Activated gamma-delta T cell treated with anti-CD3 and anti-CD28 coated beads, Interleukin-2, amount 50 U/mL, for 16 hours (primary cell): ENCODE data around the gene GTF2IRD2.
"Not testable (repeated sequence)": the region's sequence is repeated elsewhere in the genome, so short reads cannot be mapped to it uniquely, and the experiment has no call there.

Source experiments
- DNase-seq: peaks from one replicate; pipeline ENCODE4 v3.0.0-alpha.2; 2020; ENCODE audit warnings: low read depth

The GTF2IRD2 gene

DNA sequence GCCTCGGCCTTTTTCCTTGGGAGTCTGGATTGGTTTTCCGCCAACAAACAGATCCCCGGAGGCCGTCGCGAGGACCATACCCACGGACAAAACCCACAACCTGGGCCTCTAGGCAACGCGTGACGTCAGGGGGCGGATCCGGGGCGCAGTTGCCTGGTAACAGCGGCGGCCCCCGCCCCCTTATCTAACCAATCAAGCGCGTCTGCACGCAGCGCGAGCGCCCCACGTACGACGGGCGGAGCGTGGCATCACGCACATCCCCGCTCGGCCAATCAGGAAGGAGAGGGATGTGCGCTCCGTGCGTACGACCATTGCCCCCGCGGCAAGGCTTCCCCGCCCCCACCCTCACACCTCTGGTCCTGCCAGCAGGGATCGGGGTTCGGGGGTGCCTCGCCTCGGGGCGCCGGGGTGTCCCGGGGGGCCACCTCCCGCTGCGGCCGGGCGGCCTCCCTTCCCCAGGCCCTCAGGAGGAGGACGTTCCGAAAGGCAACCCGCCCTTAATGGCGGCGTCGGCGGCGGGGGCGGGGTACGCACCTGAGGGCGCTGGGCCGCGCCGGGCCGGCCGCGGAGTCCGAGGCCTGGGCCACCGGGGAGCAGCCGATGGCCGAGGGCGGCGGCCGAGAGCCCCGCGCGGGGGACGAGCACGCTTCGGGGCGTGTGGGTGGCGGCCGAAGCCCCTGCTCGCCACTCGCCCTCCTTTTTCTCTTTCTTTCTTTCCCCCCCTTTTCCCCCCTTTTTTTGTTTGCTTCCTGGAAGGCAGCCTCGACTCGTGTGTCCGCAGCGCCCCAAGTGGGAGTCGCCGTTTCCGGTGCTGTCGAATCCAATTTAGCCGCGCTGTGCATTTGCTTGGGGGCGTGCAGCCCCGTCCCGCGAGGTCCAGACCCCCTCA, at the start of gene GTF2IRD2:
Gene GTF2IRD2 (minus strand): TSS at position 773 of the 889 bp plus-strand sequence. CDS start 15,227 bp downstream, outside the sequence.
- not testable (repeated sequence) for DNase-seq

DNA sequence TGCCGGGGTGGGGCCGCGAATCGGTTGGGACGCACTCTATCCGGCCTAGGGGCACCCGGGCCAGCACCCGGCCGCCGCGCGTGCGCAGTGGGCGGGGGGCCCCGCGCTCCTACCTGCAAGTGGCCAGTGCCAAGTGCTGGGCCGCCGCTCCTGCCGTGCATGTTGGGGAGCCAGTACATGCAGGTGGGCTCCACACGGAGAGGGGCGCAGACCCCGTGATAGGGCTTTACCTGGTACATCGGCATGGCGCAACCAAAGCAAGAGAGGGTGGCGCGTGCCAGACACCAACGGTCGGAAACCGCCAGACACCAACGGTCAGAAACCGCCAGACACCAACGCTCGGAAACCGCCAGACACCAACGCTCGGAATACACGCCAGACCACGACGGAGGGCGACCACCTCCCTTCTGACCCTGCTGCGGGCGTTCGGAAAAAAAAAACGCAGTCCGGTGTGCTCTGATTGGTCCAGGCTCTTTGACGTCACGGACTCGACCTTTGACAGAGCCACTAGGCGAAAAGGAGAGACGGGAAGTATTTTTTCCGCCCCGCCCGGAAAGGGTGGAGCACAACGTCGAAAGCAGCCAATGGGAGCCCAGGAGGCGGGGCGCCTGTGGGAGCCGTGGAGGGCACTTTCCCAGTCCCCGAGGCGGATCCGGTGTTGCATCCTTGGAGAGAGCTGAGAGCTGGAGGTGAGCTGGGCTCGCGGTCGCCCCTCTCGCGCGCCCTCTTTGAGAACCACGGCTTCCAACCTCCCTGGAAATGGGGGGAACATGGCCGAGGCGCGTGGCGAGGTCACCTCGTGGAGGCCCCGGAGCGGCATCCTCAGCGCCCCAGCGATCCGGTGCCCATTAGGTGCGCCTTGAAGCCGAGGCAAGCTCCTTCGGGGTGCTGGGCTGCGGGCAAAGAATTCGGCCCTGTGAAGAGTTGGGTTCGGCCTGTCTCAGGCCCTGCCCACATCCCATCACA, 39.0 kb upstream of the GTF2IRD2 start:
- DNase-seq: peak; percentile 59

DNA sequence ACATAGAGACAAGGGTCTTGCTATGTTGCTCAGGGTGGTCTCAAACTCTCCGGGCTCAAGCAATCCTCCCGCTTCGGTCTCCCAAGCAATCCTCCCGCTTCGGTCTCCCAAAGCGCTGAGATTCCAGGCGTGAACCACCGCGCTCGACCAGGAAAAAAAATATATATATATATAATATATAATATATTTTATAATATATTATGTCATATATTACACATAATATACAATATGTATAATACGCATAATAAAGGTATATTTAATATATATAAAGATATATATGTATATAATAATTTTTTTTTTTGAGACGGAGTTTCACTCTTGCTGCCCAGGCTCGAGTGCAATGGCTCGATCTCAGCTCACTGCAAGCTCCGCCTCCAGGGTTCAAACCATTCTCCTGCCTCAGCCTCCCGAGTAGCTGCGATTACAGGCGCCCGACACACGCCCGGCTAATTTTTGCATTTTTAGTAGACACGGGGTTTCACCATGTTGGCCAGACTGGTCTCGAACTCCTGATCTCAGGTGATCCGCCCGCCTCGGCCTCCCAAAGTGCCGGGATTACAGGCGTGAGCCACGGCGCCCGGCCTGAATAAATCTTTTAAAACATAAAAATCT, 38.2 kb upstream of the GTF2IRD2 start:
- not testable (repeated sequence) for DNase-seq

DNA sequence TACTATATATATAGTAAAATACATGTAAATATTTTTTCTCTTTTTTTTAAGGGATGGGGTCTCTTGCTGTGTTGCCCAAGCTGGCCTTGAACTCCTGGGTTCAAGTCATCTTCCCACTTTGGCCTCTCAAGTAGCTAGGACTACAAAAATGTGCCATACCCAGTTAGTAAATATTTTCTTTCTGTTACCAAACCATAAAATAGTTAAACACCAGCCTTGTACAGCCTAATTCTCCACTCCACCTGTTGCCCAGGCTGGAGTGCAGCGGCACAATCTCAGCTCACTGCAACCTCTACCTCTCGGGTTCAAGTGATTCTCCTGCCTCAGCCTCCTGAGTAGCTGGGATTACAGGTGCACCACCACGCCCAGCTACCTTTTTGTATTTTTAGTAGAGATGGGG, 33.9 kb upstream of the GTF2IRD2 start:
- DNase-seq: not testable (repeated sequence)

DNA sequence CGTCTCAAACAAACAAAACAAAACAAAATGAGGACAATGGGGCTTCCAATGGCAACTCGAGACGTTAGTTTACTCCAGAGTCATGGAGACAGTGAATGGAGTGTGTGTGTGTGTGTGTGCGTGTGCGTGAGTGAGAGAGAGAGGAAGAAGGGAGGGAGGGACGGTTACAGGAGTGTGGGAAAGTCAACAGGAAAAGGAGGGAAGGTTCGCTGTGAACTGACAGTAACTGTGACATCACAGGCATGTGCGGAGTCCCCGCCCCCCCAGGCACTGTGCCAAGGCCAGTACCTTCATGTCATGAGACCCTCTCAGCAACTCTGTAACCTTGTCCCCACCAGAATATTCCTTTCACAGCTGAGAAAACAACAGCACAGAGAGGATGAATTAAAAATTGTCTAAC, 30.7 kb upstream of the GTF2IRD2 start:
- DNase-seq: not testable (repeated sequence)

DNA sequence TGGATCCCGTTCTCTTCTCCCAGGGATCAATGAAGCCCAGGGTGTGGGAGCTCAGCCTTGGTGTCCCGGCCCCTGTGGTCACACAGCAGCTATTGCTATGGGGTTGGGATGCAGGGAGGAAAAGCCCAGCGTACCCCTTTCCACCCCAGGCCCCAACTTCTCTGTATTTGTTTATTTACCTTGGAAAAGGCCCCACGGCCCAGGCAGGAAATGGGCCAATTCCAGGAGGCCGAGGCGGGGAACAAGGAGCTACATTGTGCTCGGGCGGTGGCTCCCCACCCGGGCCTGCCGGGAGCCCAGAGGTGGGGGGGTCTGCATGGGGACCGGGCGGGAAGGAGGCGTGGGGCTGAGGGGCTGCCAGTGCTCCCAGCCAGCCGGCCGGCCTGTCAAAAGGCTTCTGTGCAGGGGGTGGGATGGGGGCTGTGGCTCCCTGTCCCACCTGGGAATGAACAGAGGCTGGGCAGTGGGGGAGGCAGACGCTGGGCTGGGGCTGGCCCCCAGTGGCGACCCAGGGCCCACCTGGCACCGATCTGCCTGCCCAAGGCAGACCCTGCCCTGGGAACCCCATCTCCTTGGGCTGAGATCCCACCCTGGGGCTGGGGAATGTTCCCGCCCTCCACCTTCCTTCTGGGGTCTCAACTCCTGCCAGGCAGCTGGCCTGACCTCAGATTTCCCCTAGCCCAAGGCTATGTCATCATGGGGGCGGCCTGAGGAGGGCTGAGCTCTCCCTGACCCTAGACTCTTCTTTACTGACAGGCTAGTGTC, 23.5 kb upstream of the GTF2IRD2 start:
- DNase-seq: not testable (repeated sequence)

DNA sequence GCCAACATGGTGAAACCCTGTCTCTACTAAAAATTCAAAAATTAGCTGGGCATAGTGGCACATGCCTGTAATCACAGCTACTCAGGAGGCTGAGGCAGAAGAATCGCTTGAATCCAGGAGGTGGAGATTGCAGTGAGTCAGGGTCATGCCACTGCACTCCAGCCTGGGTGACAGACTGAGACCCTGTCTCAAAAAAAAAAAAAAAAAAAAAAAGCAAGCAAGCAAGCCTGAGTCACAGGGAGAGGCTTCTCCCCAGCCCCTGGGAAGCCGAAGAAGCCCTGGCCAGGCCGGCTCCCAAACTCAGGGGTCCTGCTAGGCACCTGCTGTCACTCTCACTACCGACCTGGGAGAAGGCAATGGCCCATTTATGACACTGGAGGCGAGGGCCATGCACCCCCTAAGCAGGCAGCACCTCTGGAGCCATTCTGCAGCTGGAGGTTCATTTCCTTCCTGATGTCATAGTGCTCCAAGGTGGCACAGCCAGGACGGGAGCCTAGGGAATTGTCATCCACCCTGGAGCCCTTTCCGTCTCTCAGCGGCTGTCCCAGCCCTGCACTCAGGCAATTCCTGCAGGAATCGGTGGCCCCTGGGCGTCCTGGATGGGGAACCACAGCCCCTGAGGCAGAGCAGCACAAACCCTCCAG, 22.8 kb upstream of the GTF2IRD2 start:
- not testable (repeated sequence) for DNase-seq

DNA sequence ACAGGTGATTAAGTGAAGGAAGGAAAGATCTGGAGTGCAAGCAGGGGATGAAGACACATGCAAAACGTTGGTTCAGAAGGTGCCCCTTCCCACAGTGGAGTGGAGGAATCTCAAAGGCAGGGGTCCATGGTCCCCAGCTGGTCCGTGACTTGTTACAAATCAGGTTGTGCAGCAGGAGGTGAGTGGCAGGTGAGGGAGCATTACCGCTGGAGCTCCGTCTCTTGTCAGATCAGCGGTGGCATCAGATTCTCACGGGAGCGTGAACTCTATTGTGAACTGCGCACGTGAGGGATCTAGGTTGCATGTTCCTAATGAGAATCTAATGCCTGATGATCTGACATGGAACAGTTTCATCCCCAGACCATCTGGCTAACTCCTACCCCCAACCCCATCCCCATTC, 21.1 kb upstream of the GTF2IRD2 start:
- not testable (repeated sequence) for DNase-seq

DNA sequence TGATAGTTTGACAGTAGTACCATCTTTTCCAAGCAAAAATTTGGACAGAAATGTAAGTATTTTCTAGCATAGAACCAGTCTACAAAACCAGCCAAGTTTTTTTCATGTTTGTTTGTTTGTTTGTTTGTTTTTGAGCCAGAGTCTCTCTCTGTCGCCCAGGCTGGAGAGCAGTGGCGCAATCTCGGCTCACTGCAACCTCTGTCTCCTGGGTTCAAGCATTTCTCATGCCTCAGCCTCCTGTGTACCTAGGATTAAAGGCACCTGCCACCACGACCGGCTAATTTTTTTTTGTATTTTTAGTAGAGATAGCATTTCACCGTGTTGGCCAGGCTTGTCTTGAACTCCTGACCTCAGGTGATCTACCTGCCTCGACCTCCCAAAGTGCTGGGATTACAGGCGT, 14.4 kb upstream of the GTF2IRD2 start:
- not testable (repeated sequence) for DNase-seq

DNA sequence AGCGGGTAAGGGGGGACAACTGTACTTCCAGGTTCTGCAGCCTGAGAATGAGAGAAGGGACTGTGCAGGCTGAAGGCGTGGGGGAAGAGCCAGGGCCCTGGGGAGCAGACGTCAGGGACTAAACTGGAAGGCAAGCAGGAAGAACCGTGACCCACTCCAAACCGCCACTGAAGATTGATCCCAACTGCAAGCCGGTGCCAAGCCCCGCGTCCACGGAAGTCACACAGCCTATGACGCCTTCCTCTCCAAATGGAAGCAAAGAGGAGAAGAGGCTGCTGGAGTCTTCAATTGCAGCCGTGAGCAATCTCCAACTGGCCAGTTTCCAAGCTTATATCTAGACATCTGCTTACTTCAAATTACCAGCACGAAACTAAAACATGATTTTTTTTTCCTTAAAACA, 1.6 kb downstream of the GTF2IRD2 start:
- not testable (repeated sequence) for DNase-seq

DNA sequence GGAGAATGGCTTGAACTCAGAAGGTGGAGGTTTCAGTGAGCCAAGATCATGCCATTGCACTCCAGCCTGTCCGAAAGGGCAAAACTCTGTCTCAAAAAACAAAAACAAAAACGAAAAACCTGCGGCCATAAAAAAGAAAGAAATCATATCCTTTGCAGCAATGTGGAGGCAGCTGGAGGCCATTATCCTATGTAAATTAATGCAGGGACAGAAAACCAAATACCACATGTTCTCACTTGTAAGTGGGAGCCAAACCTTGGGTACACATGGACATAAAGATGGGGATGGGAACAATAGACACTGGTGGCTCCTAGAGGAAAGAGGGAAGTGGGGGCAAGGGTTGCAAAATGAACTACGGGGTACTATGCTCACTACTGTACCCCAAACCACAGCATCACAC, 21.0 kb downstream of the GTF2IRD2 start:
- DNase-seq: not testable (repeated sequence)

DNA sequence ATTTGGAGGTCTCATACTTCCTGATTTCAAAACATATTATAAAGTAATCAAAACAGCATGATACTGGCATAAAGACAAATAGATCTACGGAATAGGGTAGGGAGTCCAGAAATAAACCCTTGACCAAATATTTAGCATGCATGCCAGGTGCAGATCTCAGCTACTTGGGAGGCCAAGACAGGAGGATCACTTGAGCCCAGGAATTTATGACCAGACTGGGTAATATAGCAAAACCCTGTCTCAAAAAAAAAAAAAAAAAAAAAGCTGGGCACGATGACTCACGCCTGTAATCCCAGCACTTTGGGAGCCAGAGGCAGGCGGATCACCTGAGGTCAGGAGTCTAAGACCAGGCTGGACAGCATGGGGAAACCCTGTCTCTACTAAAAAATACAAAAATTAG, 21.4 kb downstream of the GTF2IRD2 start:
- not testable (repeated sequence) for DNase-seq

DNA sequence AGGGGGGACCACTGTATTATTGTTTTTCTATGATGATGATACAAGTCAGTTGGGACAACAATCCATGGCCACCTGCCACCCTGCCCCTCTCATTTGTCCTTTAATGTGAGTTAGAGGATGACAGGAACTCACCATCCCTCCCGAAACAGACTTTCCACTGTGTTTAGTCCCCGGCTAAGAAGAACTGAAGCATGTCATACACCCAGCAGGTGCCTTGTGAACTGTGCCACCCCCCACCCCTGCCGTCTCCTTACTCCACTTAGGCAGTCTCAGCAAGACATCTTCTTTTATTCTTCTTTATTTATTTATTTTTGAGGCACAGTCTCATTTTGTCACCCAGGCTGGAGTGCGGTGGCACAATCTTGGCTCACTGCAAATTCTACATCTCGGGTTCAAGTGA, 30.1 kb downstream of the GTF2IRD2 start:
- DNase-seq: not testable (repeated sequence)

DNA sequence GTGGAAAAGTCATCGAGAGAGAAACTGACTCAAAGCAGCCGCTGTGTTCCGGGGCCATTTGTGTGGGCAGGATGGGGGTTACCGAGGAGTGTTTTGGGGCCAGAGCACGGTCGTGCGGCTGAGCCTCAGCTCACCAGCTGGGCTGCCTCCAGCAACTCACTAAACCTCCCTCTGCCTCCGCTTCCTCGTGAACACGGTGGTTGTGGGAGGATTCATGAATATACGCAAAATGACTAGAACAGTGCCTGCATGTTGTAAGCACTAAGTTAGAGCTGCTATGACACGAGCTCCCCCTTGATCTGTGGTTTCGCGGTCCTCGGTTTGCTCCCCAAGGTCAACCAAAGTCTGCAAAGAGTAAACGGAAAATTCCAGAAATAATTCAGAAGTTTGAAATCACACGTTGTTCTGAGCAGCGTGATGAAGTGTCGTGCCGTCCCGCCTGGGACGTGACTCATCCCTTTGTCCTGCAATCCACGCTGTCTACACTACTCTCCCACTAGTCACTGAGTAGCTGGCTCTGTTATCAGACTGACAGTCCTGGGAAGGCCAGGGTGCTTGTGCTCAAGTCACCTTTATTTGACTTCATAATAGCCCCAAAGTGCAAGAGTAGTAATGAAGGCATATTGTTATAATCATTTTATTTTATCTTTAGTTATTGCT, 31.1 kb downstream of the GTF2IRD2 start:
- DNase-seq: not testable (repeated sequence)

DNA sequence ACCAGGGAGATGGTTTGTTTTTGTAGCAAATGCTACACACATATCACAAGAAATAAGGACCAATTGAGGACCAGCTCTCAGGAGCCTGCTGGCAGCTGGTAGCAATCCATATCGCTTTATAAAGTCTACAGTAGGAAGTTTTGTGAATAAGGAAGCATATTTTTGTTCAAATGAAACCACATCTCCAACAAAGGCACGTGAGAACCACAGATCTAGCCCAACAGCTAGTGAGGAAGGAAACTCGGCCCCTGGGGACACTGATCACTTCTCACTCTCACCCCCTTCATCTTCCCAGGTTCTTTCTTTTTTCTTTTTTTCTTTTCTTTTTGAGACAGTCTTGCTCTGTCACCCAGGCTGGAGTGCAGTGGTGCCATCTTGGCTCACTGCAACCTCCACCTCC, 35.5 kb downstream of the GTF2IRD2 start:
- not testable (repeated sequence) for DNase-seq

DNA sequence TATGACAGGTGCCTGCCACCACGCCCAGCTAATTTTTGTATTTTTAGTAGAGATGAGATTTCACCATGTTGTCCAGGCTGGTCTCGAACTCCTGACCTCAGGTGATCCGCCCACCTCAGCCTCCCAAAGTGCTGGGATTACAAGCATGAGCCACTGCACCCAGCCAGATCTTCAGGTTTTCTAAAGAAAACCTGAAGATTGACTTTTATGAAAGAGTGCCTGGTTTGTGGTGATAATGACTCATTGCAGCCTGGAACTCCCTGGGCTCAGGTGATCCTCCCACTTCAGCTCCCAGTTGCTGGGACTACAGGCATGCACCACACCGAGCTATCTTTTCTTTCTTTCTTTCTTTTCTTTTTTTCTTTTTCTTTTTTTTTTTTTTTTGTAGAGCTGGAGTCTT, 52.8 kb downstream of the GTF2IRD2 start:
- not testable (repeated sequence) for DNase-seq

DNA sequence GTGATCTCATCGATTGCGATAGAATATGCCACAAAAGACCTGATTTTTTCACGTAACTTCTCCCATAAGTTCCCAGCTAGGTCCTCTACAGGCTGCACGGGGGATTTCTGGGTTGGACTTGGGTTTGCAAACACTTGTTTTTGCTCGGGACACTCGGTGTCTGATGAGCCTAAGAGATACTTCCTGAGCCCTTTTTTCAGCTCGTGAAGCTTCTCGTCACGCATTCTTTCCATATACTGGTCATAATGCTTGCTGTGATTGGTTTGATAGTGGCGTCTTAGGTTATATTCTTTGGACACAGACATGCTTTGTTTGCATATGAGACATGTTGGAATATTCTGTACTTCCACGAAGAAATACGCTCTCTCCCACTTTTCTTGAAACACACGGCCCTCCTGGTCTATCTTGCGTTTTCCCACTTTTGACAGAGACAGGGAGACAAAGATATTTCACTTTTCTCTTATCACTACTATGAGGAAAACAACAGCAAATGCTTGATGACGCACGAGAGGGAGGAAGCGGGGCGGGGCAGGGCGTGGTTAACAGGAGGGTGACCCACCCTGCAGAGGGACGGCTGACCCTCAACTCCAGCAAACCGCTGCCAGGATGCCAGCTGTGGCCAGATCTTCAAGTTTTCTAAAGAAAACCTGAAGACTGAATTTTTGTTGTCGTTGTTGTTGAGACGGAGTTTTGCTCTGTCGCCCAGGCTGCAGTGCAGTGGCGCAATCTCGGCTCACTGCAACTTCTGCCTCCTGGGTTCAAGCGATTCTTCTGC, 53.4 kb downstream of the GTF2IRD2 start:
- DNase-seq: not testable (repeated sequence)

DNA sequence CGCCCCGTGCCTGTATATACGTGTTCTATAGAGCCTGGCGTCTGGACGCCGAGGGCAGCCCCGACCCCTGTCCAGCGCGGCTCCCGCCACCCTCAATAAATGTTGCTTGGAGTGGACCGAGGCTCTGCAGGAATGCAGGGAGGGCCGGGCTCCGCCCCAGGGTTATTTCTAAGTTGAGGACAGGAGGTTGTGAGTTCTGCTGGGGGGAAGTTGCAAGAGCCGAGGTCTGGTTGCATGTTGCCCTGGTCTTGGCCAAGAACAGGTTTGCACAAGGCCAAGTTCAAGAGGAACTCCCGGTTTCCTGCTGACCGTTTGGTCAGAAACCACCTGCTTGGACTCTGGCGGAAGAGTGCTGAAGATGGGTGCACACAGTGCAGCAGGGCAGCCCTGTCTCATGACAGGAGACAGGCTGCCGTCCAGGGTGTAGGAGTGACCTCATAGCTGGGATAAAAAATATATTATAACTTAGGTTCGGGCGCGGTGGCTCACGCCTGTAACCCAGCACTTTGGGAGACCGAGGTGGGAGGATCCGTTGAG, 62.1 kb downstream of the GTF2IRD2 start:
- DNase-seq: not testable (repeated sequence)
